Vagina (tissue), 2 donors: ENCODE results near the gene ADAMTS2. TPM values are rescaled to one million over a fixed set of nuclear protein-coding genes. Genes with fewer than 3 reads are reported as not detected.

Source experiments
- DNase-seq, 2 donors: peaks; one replicate each; pipeline ENCODE4 v3.0.0-alpha.2; 2017; ENCODE audit errors: extremely low spot score in 2 of 2
- H3K27ac ChIP-seq: fragments of 200-600 bp; sonication (generic); one replicate; pipeline ENCODE4 v1.5.1; 2019
- H3K27me3 ChIP-seq: fragments of 200-600 bp; sonication (generic); one replicate; pipeline ENCODE4 v1.5.1; 2019
- H3K36me3 ChIP-seq, 2 donors: fragments of 200-600 bp; sonication (generic); one replicate each; pipeline ENCODE4 v1.5.1; 2017 to 2019
- H3K4me1 ChIP-seq: fragments of 200-600 bp; sonication (generic); one replicate; pipeline ENCODE4 v1.5.1; 2019
- H3K4me3 ChIP-seq, 2 donors: fragments of 200-600 bp; sonication (generic); 1 replicate in 1 of 2; 2 replicates in 1 of 2; pipeline ENCODE4 v1.5.1; 2016 to 2019
- H3K9me3 ChIP-seq: fragments of 200-600 bp; sonication (generic); one replicate; pipeline ENCODE4 v1.5.1; 2019
- CTCF ChIP-seq, 3 experiments: fragments of 450-650 bp in 2 of 3; fragments of 200-600 bp in 1 of 3; sonication (generic) in 1 of 3; IDR thresholded peaks; one replicate each; pipeline ENCODE4 v1.5.1; 2017 to 2019; ENCODE audit warnings: antibody characterized with exemption in 3 of 3, mild to moderate bottlenecking in 2 of 3, moderate library complexity in 2 of 3
- POLR2A ChIP-seq, 2 donors: fragments of 450-650 bp; IDR thresholded peaks; one replicate each; pipeline ENCODE4 v1.6.1; 2017; ENCODE audit warnings: antibody characterized with exemption in 2 of 2, mild to moderate bottlenecking in 2 of 2, moderate library complexity in 2 of 2
- POLR2AphosphoS5 ChIP-seq, 2 donors: sonication (generic); formaldehyde crosslinking; IDR thresholded peaks; one replicate each; pipeline ENCODE4 v1.9.0; 2017; ENCODE audit warnings: antibody characterized with exemption in 2 of 2, mild to moderate bottlenecking in 2 of 2, low read depth in 1 of 2; ENCODE audit not compliant: insufficient read depth in 1 of 2
- intact Hi-C: fragments of 100-400 bp; cut with DNase I; formaldehyde crosslinking; loops from one replicate; pipeline ENCODE4 v1.15.1; 2023
- total RNA-seq: library from RNA; depleted of rRNA; stranded (reverse); fragments of >200 nt; gene quantifications from one replicate; pipeline ENCODE4 v1.2.3, GENCODE V29; 2016

The ADAMTS2 gene
- total RNA-seq, 1 donor from 2014 or later: 17.4 TPM

GRCh38 chr5:179187229-179187678 lies 158.0 kb downstream of the ADAMTS2 start:
- no peak overlapping the region for H3K27ac ChIP-seq
- no peak for DNase-seq
- intact Hi-C loops: no loop called here

GRCh38 chr5:179186801-179187200 lies 158.5 kb downstream of the ADAMTS2 start:
- Histone ChIP-seq H3K27ac (no peak overlapping the region), H3K27me3 (no peaks in the 10 kb centered on the region), H3K36me3 (no peaks in the 10 kb centered on the region), H3K9me3 (no peaks in the 10 kb centered on the region), H3K4me3 (no peak overlapping the region), H3K4me1 (no peaks in the 10 kb centered on the region)
- intact Hi-C loops: no loop called here
- TF ChIP-seq CTCF (IDR thresholded peaks at IDR 0.05) (no peak), POLR2AphosphoS5 (IDR thresholded peaks at IDR 0.05; ENCODE audit: insufficient read depth in 1 of 2, low read depth in 1 of 2) (no peak), POLR2A (IDR thresholded peaks at IDR 0.05) (no peak)
- no peak for DNase-seq

More at GRCh38 chr5:179187229-179187678, 158.0 kb downstream of the ADAMTS2 start:
- Histone ChIP-seq H3K4me1 (no peaks in the 10 kb centered on the region), H3K4me3 (no peak overlapping the region), H3K9me3 (no peaks in the 10 kb centered on the region), H3K27me3 (no peaks in the 10 kb centered on the region), H3K36me3 (no peaks in the 10 kb centered on the region)
- no peak for TF ChIP-seq CTCF (IDR thresholded peaks at IDR 0.05)
- TF ChIP-seq POLR2AphosphoS5 (IDR thresholded peaks at IDR 0.05; ENCODE audit: insufficient read depth in 1 of 2, low read depth in 1 of 2): no peak
- no peak for TF ChIP-seq POLR2A (IDR thresholded peaks at IDR 0.05)

- TF ChIP-seq POLR2A (IDR thresholded peaks at IDR 0.05) (no peak), CTCF (IDR thresholded peaks at IDR 0.05) (no peak), POLR2AphosphoS5 (IDR thresholded peaks at IDR 0.05; ENCODE audit: insufficient read depth in 1 of 2, low read depth in 1 of 2) (no peak)
- H3K9me3 ChIP-seq: no peaks in the 10 kb centered on the region
- H3K4me1 ChIP-seq: no peaks in the 10 kb centered on the region
- no peak for DNase-seq
- H3K4me3 ChIP-seq: no peak overlapping the region
- H3K36me3 ChIP-seq: no peaks in the 10 kb centered on the region
- intact Hi-C loops: no loop called here
- no peak overlapping the region for H3K27ac ChIP-seq
- H3K27me3 ChIP-seq: no peaks in the 10 kb centered on the region
Measured at GRCh38 chr5:179185941-179186411, 159.3 kb downstream of the ADAMTS2 start.

GRCh38 chr5:179185256-179185940 lies 159.9 kb downstream of the ADAMTS2 start:
- Histone ChIP-seq H3K9me3 (no peaks in the 10 kb centered on the region), H3K4me3 (no peak overlapping the region), H3K27me3 (no peaks in the 10 kb centered on the region), H3K4me1 (no peaks in the 10 kb centered on the region), H3K27ac (no peak overlapping the region), H3K36me3 (no peaks in the 10 kb centered on the region)
- intact Hi-C loops: no loop called here
- DNase-seq: no peak
- TF ChIP-seq CTCF (IDR thresholded peaks at IDR 0.05): no peak
- no peak for TF ChIP-seq POLR2A (IDR thresholded peaks at IDR 0.05)
- TF ChIP-seq POLR2AphosphoS5 (IDR thresholded peaks at IDR 0.05; ENCODE audit: insufficient read depth in 1 of 2, low read depth in 1 of 2): no peak

- H3K27ac ChIP-seq: no peak overlapping the region
- intact Hi-C loops: no loop called here
- no peaks in the 10 kb centered on the region for H3K36me3 ChIP-seq
- no peaks in the 10 kb centered on the region for H3K9me3 ChIP-seq
- TF ChIP-seq CTCF (IDR thresholded peaks at IDR 0.05) (no peak), POLR2A (IDR thresholded peaks at IDR 0.05) (no peak), POLR2AphosphoS5 (IDR thresholded peaks at IDR 0.05; ENCODE audit: insufficient read depth in 1 of 2, low read depth in 1 of 2) (no peak)
- DNase-seq: no peak
- no peaks in the 10 kb centered on the region for H3K4me1 ChIP-seq
- H3K4me3 ChIP-seq: no peak overlapping the region
- no peaks in the 10 kb centered on the region for H3K27me3 ChIP-seq
Measured at GRCh38 chr5:179184521-179185050, 160.7 kb downstream of the ADAMTS2 start.
